H9 (cell line): ENCODE data around the gene NFS1. TPM values are rescaled to one million over a fixed set of nuclear protein-coding genes. Genes with fewer than 3 reads are reported as not detected.
A peak's percentile ranks its signal among the peaks of the same experiment; 100 is the strongest.

Source experiments
- DNase-seq: peaks from one replicate; pipeline ENCODE4 v3.0.0-alpha.2; 2017
- H2AFZ ChIP-seq: one replicate; pipeline ENCODE4 v1.6.1; 2013; ENCODE audit warnings: mild to moderate bottlenecking, low read length, control low read depth, moderate library complexity
- H2AK5ac ChIP-seq: 2 replicates; pipeline ENCODE4 v1.6.1; 2013; ENCODE audit warnings: low read length, control low read depth, mixed read lengths; ENCODE audit not compliant: insufficient read length
- H2BK120ac ChIP-seq: one replicate; pipeline ENCODE4 v1.6.1; 2013; ENCODE audit warnings: low read depth, mild to moderate bottlenecking, low read length, control low read depth, inconsistent platforms; ENCODE audit not compliant: poor library complexity, severe bottlenecking
- H2BK12ac ChIP-seq: 2 replicates; pipeline ENCODE4 v1.6.1; 2013; ENCODE audit warnings: low read length, control low read depth, mixed read lengths, low read depth; ENCODE audit not compliant: insufficient read length
- H2BK15ac ChIP-seq: 2 replicates; pipeline ENCODE4 v1.6.1; 2013; ENCODE audit warnings: low read depth, low read length, control low read depth
- H2BK20ac ChIP-seq: one replicate; pipeline ENCODE4 v1.6.1; 2013; ENCODE audit warnings: low read depth, mild to moderate bottlenecking, low read length, control low read depth, inconsistent platforms; ENCODE audit not compliant: poor library complexity, severe bottlenecking
- H2BK5ac ChIP-seq: 2 replicates; pipeline ENCODE4 v1.6.1; 2013; ENCODE audit warnings: low read length, control low read depth, mixed read lengths; ENCODE audit not compliant: insufficient read length
- H3K14ac ChIP-seq: 2 replicates; pipeline ENCODE4 v1.6.1; 2013; ENCODE audit warnings: low read length, control low read depth; ENCODE audit not compliant: insufficient read depth
- H3K18ac ChIP-seq: 2 replicates; pipeline ENCODE4 v1.6.1; 2013; ENCODE audit warnings: low read depth, mild to moderate bottlenecking, mixed read lengths, low read length, control low read depth; ENCODE audit not compliant: insufficient read length
- H3K23ac ChIP-seq: 2 replicates; pipeline ENCODE4 v1.6.1; 2013; ENCODE audit warnings: low read length, control low read depth, mixed read lengths, low read depth; ENCODE audit not compliant: insufficient read length
- H3K23me2 ChIP-seq: 2 replicates; pipeline ENCODE4 v1.6.1; 2013; ENCODE audit warnings: low read depth, mild to moderate bottlenecking, mixed read lengths, low read length, control low read depth; ENCODE audit not compliant: insufficient read length, poor library complexity, severe bottlenecking
- H3K27ac ChIP-seq: 2 replicates; pipeline ENCODE4 v1.5.1; 2013; ENCODE audit warnings: low read length, control low read depth, mixed read lengths, low read depth; ENCODE audit not compliant: insufficient read length
- H3K27me3 ChIP-seq: 2 replicates; pipeline ENCODE4 v1.6.1; 2013; ENCODE audit warnings: low read length, control low read depth, inconsistent platforms; ENCODE audit not compliant: insufficient read depth
- H3K4ac ChIP-seq: 2 replicates; pipeline ENCODE4 v1.6.1; 2013; ENCODE audit warnings: low read depth, mild to moderate bottlenecking, control low read depth, inconsistent platforms, low read length, moderate library complexity
- H3K4me1 ChIP-seq: 2 replicates; pipeline ENCODE4 v1.6.1; 2013; ENCODE audit warnings: low read length, control low read depth, inconsistent platforms; ENCODE audit not compliant: insufficient read depth
- H3K4me2 ChIP-seq: 2 replicates; pipeline ENCODE4 v1.6.1; 2013; ENCODE audit warnings: low read length, control low read depth, mixed read lengths; ENCODE audit not compliant: insufficient read length, insufficient read depth
- H3K56ac ChIP-seq: 2 replicates; pipeline ENCODE4 v1.6.1; 2013; ENCODE audit warnings: low read depth, mild to moderate bottlenecking, mixed read lengths, low read length, control low read depth; ENCODE audit not compliant: insufficient read length
- H3K79me1 ChIP-seq: 2 replicates; pipeline ENCODE4 v1.6.1; 2013; ENCODE audit warnings: low read depth, mild to moderate bottlenecking, moderate library complexity, low read length, control low read depth, inconsistent platforms; ENCODE audit not compliant: insufficient read depth, poor library complexity, severe bottlenecking
- H3K79me2 ChIP-seq: 2 replicates; pipeline ENCODE4 v1.6.1; 2013; ENCODE audit warnings: low read length, control low read depth, inconsistent platforms; ENCODE audit not compliant: insufficient read depth
- H3K9ac ChIP-seq: 2 replicates; pipeline ENCODE4 v1.6.1; 2013; ENCODE audit warnings: low read length, control low read depth, mixed read lengths; ENCODE audit not compliant: insufficient read length; ENCODE audit errors: extremely low read depth
- H3K9me3 ChIP-seq: one replicate; pipeline ENCODE4 v1.6.1; 2013; ENCODE audit warnings: low read depth, low read length, inconsistent platforms; ENCODE audit not compliant: control insufficient read depth
- H3T11ph ChIP-seq: one replicate; pipeline ENCODE4 v1.6.1; 2013; ENCODE audit warnings: mild to moderate bottlenecking, low read length, control low read depth, inconsistent platforms
- H4K20me1 ChIP-seq: one replicate; pipeline ENCODE4 v1.6.1; 2013; ENCODE audit not compliant: control insufficient read depth, insufficient read length, insufficient read depth
- H4K5ac ChIP-seq: 2 replicates; pipeline ENCODE4 v1.6.1; 2013; ENCODE audit warnings: low read depth, mild to moderate bottlenecking, mixed read lengths, low read length, control low read depth; ENCODE audit not compliant: insufficient read length
- H4K8ac ChIP-seq: replicated peaks from 2 replicates; pipeline ENCODE4 v1.6.1; 2013; ENCODE audit warnings: low read length, control low read depth, mixed read lengths, low read depth; ENCODE audit not compliant: insufficient read length
- H4K91ac ChIP-seq: 2 replicates; pipeline ENCODE4 v1.6.1; 2013; ENCODE audit warnings: low read depth, mild to moderate bottlenecking, moderate library complexity, mixed read lengths, low read length, control low read depth; ENCODE audit not compliant: insufficient read length
- H3K27ac Mint-ChIP-seq, 3 experiments: 2 replicates in 2 of 3; 3 replicates in 1 of 3; pipeline ENCODE4 v1.8.0; 2020 to 2021; ENCODE audit warnings: mixed read lengths in 3 of 3, mild to moderate bottlenecking in 1 of 3, moderate library complexity in 1 of 3
- H3K27me3 Mint-ChIP-seq: 2 replicates; pipeline ENCODE4 v1.8.0; 2021; ENCODE audit warnings: low read depth, mild to moderate bottlenecking, moderate library complexity, mixed read lengths
- H3K36me3 Mint-ChIP-seq, 3 experiments: 2 replicates in 2 of 3; 3 replicates in 1 of 3; pipeline ENCODE4 v1.8.0; 2020 to 2021; ENCODE audit warnings: low read depth in 3 of 3, mixed read lengths in 3 of 3; ENCODE audit not compliant: insufficient read depth in 1 of 3
- H3K4me1 Mint-ChIP-seq, 2 experiments: 2 replicates each; pipeline ENCODE4 v1.8.0; 2020; ENCODE audit warnings: mixed read lengths in 2 of 2
- H3K4me3 Mint-ChIP-seq, 2 experiments: 2 replicates in 1 of 2; 3 replicates in 1 of 2; pipeline ENCODE4 v1.8.0; 2020 to 2021; ENCODE audit warnings: mild to moderate bottlenecking in 2 of 2, mixed read lengths in 2 of 2, moderate library complexity in 1 of 2
- H3K9me3 Mint-ChIP-seq, 2 experiments: 2 replicates in 1 of 2; 3 replicates in 1 of 2; pipeline ENCODE4 v1.8.0; 2020; ENCODE audit warnings: mild to moderate bottlenecking in 2 of 2, mixed read lengths in 2 of 2, moderate library complexity in 1 of 2
- CTCF ChIP-seq: fragments of 200-600 bp; sonication (generic); conservative IDR thresholded peaks from 3 replicates; pipeline ENCODE4 v1.8.0; 2021; ENCODE audit warnings: antibody characterized with exemption, mild to moderate bottlenecking
- WGBS: extraction: QIAGEN DNeasy Blood & Tissue Kit; methylation state at CpG from one replicate; pipeline ENCODE4 v1.1.7; 2013; ENCODE audit warnings: missing lambda C conversion rate, low lambda C conversion rate, mixed read lengths; ENCODE audit not compliant: insufficient read length; ENCODE audit errors: extremely low coverage; 5-methylcytosine and 5-hydroxymethylcytosine counted together
- total RNA-seq: library from RNA; stranded (reverse); gene quantifications from 2 replicates; pipeline ENCODE4 v1.2.1, GENCODE V29; 2021

The NFS1 gene
- total RNA-seq, 1 experiment from 2014 or later, result 26.6 TPM

- H3K4me1 Mint-ChIP-seq, result no peaks in the 10 kb centered on the region
- Histone ChIP-seq H3K14ac (no peak overlapping the region), H3K9me3 (no peaks in the 10 kb centered on the region), H2BK12ac (no peak overlapping the region), H3K27me3 (no peaks in the 10 kb centered on the region), H3K23me2 (no peaks in the 10 kb centered on the region), H2BK15ac (no peak overlapping the region), H3K27ac (no peak overlapping the region), H2AK5ac (no peak overlapping the region), H3T11ph (no peak overlapping the region), H3K4me2 (no peak overlapping the region), H3K9ac (no peak overlapping the region), H2BK20ac (no peak overlapping the region), H4K5ac (no peak overlapping the region), H3K23ac (no peak overlapping the region), H3K79me2 (peaks cover 2% of the 10 kb centered on the region; the same call in 1 of the 2 replicates), H3K79me1 (peaks cover 2% of the 10 kb centered on the region), H2BK5ac (no peak overlapping the region), H4K20me1 (no peaks in the 10 kb centered on the region), H2AFZ (no peak overlapping the region), H3K4me1 (no peaks in the 10 kb centered on the region), H4K91ac (no peak overlapping the region), H3K56ac (no peak overlapping the region), H3K4ac (no peak overlapping the region), H2BK120ac (no peak overlapping the region), H4K8ac (no peak overlapping the region), H3K18ac (no peak overlapping the region)
- H3K4me3 Mint-ChIP-seq, result no peak overlapping the region
- TF ChIP-seq CTCF, result no peak
- peaks cover 60 to 97% (median 96%) of the 10 kb centered on the region in 3 experiments for H3K36me3 Mint-ChIP-seq
- no peak for DNase-seq
- H3K9me3 Mint-ChIP-seq, result no peaks in the 10 kb centered on the region
- H3K27me3 Mint-ChIP-seq, result no peaks in the 10 kb centered on the region
- WGBS, result no CpG with 5 or more reads among the region's 3 CpGs
- peak overlapping the region in 1 of 3 experiments; percentile 58; a peak in 1 of 7 replicates for H3K27ac Mint-ChIP-seq
Measured at GRCh38 chr20:35721621-35722020, 22.5 kb upstream of the NFS1 start.
